K562 (cell line): ENCODE measurements around the gene DCP1B. TPM values are rescaled to one million over a fixed set of nuclear protein-coding genes. Genes with fewer than 3 reads are reported as not detected.

Experiments used
- ATAC-seq: fragments of 200-7000 bp; cut with Tn5 transposase; 3 replicates; pipeline ENCODE4 v1.9.1; 2020; ENCODE audit warnings: moderate library complexity
- BruUV-seq: library from RNA; stranded (reverse); fragments of 400-500 nt; replicated peaks from 2 replicates; lab custom pipeline; 2021; lab: Mats Ljungman, UMichigan
- CTCF ChIA-PET: fragments of 300-600 bp; formaldehyde crosslinking; extraction: SDS; loops from one replicate; lab custom pipeline; 2021; ENCODE audit warnings: low intra/inter-chr PET ratio; lab: Yijun Ruan, JAX
- POLR2A ChIA-PET: fragments of 300-600, 350-650 bp; sonication (Branson Sonifier 250); formaldehyde crosslinking; extraction: SDS; loops from one replicate; lab custom pipeline; 2021; ENCODE audit warnings: antibody characterized with exemption, inconsistent platforms; lab: Yijun Ruan, JAX
- DNase-seq, 4 experiments: peaks; one replicate each; pipeline versions ENCODE4 v3.0.0 to v3.0.0-alpha.2; 2011 to 2018; ENCODE audit warnings: low spot score in 3 of 4, mixed read lengths in 3 of 4; ENCODE audit errors: extremely low read depth in 1 of 4
- FAIRE-seq: peaks from 2 replicates; lab custom pipeline; 2011; peaks lifted over from hg19 to GRCh38; lab: Jason Lieb, UNC
- H2AFZ ChIP-seq: 2 replicates; pipeline ENCODE4 v1.6.0; 2011; ENCODE audit warnings: low read depth, low read length, control low read depth, inconsistent platforms
- H3K27ac ChIP-seq: fragments of 200-600 bp; 3 replicates; pipeline ENCODE4 v1.8.0; 2011; ENCODE audit warnings: low read depth, mild to moderate bottlenecking, control low read depth, inconsistent platforms, low read length, moderate library complexity, mixed read lengths; ENCODE audit errors: extremely low read depth
- H3K27me3 ChIP-seq, 2 experiments: fragments of 300-600 bp in 1 of 2; 2 replicates in 1 of 2; 3 replicates in 1 of 2; pipeline versions ENCODE4 v1.6.0 to v1.8.0; 2011; ENCODE audit warnings: inconsistent platforms in 2 of 2, low read length in 2 of 2, mild to moderate bottlenecking in 1 of 2, mixed read lengths in 1 of 2, moderate library complexity in 1 of 2; ENCODE audit not compliant: control insufficient read depth in 2 of 2, insufficient read depth in 2 of 2
- H3K36me3 ChIP-seq: fragments of 300-600 bp; 3 replicates; pipeline ENCODE4 v1.8.0; 2011; ENCODE audit warnings: mild to moderate bottlenecking, low read length, inconsistent platforms; ENCODE audit not compliant: control insufficient read depth, insufficient read depth
- H3K4me1 ChIP-seq, 2 experiments: fragments of 200-600 bp in 1 of 2; replicated peaks in 1 of 2; 2 replicates in 1 of 2; 3 replicates in 1 of 2; pipeline versions ENCODE4 v1.5.1 to v1.8.0; 2011; ENCODE audit warnings: inconsistent platforms in 2 of 2, low read length in 2 of 2, mild to moderate bottlenecking in 1 of 2, mixed read lengths in 1 of 2, moderate library complexity in 1 of 2; ENCODE audit not compliant: control insufficient read depth in 2 of 2, insufficient read depth in 2 of 2
- H3K4me2 ChIP-seq: 2 replicates; pipeline ENCODE4 v1.6.1; 2011; ENCODE audit warnings: low read length, control low read depth, inconsistent platforms, mixed read lengths; ENCODE audit not compliant: insufficient read depth
- H3K4me3 ChIP-seq: fragments of 200-600 bp; sonication (generic), shearing (Covaris generic); 2 replicates; pipeline ENCODE4 v1.5.1; 2016; ENCODE audit warnings: control low read depth, inconsistent platforms
- H3K79me2 ChIP-seq: fragments of 200-600 bp; 3 replicates; pipeline ENCODE4 v1.8.0; 2011; ENCODE audit warnings: low read length, inconsistent platforms; ENCODE audit not compliant: control insufficient read depth, insufficient read depth
- H3K9ac ChIP-seq, 2 experiments: 2 replicates each; pipeline versions ENCODE4 v1.6.0 to v1.6.1; 2011; ENCODE audit warnings: low read depth in 2 of 2, low read length in 2 of 2, control low read depth in 1 of 2, inconsistent platforms in 1 of 2, mild to moderate bottlenecking in 1 of 2, mixed read lengths in 1 of 2; ENCODE audit not compliant: insufficient read depth in 1 of 2
- H3K9me1 ChIP-seq: one replicate; pipeline ENCODE4 v1.6.0; 2011; ENCODE audit warnings: inconsistent platforms, mild to moderate bottlenecking, low read length, moderate library complexity; ENCODE audit not compliant: control insufficient read depth, insufficient read depth
- H3K9me3 ChIP-seq: replicated peaks from 2 replicates; pipeline ENCODE4 v1.5.1; 2011; ENCODE audit warnings: low read depth, low read length, inconsistent platforms; ENCODE audit not compliant: control insufficient read depth, insufficient read depth
- H4K20me1 ChIP-seq: replicated peaks from 2 replicates; pipeline ENCODE4 v1.6.1; 2011; ENCODE audit warnings: low read length, inconsistent platforms, mixed read lengths; ENCODE audit not compliant: control insufficient read depth, insufficient read depth
- BRD9 ChIP-seq: fragments of 450-650 bp; IDR thresholded peaks from 2 replicates; pipeline ENCODE4 v1.6.1; 2018; ENCODE audit warnings: low read depth; ENCODE audit not compliant: partially characterized antibody
- CHD2 ChIP-seq: IDR thresholded peaks from 2 replicates; pipeline ENCODE4 v1.6.1; 2011; ENCODE audit warnings: low read depth, low read length
- EGR1 ChIP-seq: fragments of 450-650 bp; conservative IDR thresholded peaks from 2 replicates; pipeline ENCODE4 v1.6.1; 2017; ENCODE audit warnings: mild to moderate bottlenecking
- ETV6 ChIP-seq, 3 experiments: fragments of 150-350 bp in 1 of 3; sonication (generic) in 1 of 3; formaldehyde crosslinking in 1 of 3; IDR thresholded peaks; 2 replicates each; pipeline versions ENCODE4 v1.6.1 to v1.8.0; 2014 to 2022; ENCODE audit warnings: borderline replicate concordance in 2 of 3, low read depth in 2 of 3, antibody characterized with exemption in 1 of 3, low read length in 1 of 3, mild to moderate bottlenecking in 1 of 3, missing genetic modification reagents in 1 of 3
- FOXO4 ChIP-seq: fragments of 450-650 bp; formaldehyde crosslinking; IDR thresholded peaks from 2 replicates; pipeline ENCODE4 v1.4.0; 2020; ENCODE audit warnings: mild to moderate bottlenecking, moderate library complexity
- HDAC8 ChIP-seq: fragments of 450-650 bp; IDR thresholded peaks from 2 replicates; pipeline ENCODE4 v1.6.1; 2016; ENCODE audit warnings: mild to moderate bottlenecking, missing genetic modification characterization, moderate library complexity, missing compliant biosample characterization
- JUN ChIP-seq, 2 experiments: sonication (generic) in 1 of 2; formaldehyde crosslinking in 1 of 2; IDR thresholded peaks; 2 replicates each; pipeline versions ENCODE4 v1.6.1 to v1.8.0; 2012 to 2022; ENCODE audit warnings: borderline replicate concordance in 2 of 2, mild to moderate bottlenecking in 2 of 2, improper control_type of control experiment in 1 of 2, low read depth in 1 of 2, low read length in 1 of 2, missing genetic modification reagents in 1 of 2
- MTF1 ChIP-seq: fragments of 250-450 bp; sonication (Bioruptor Pico); IDR thresholded peaks from 2 replicates; pipeline ENCODE4 v1.9.0; 2021; ENCODE audit warnings: moderate library complexity, mild to moderate bottlenecking, inconsistent platforms, borderline replicate concordance
- NCOA6 ChIP-seq: fragments of 450-650 bp; IDR thresholded peaks from 2 replicates; pipeline ENCODE4 v1.6.1; 2017; ENCODE audit warnings: mild to moderate bottlenecking
- PCBP2 ChIP-seq: fragments of 200-400 bp; formaldehyde crosslinking; IDR thresholded peaks from 2 replicates; pipeline ENCODE4 v1.6.1; 2018; ENCODE audit warnings: low read length, low read depth, mild to moderate bottlenecking, moderate library complexity; ENCODE audit not compliant: poor library complexity, severe bottlenecking
- TAF9B ChIP-seq: fragments of 450-650 bp; IDR thresholded peaks from 2 replicates; pipeline ENCODE4 v1.6.1; 2018; ENCODE audit warnings: mild to moderate bottlenecking; ENCODE audit not compliant: partially characterized antibody
- THAP7 ChIP-seq: fragments of 250-450 bp; sonication (Bioruptor Pico); IDR thresholded peaks from 2 replicates; pipeline ENCODE4 v1.5.0; 2021
- ZKSCAN8 ChIP-seq: fragments of 200-800 bp; sonication (Bioruptor generic); IDR thresholded peaks from 2 replicates; pipeline ENCODE4 v1.6.1; 2016; ENCODE audit warnings: missing genetic modification characterization, missing compliant biosample characterization
- WGBS: fragments of 100-300 bp; shearing (Covaris generic); methylation state at CpG from one replicate; pipeline ENCODE4 v1.1.6; 2016; ENCODE audit warnings: low coverage, mixed read lengths; ENCODE audit not compliant: insufficient coverage; ENCODE audit errors: missing lambda C conversion rate; 5-methylcytosine and 5-hydroxymethylcytosine counted together
- in situ Hi-C: fragments of 300-500 bp; cut with MboI; formaldehyde crosslinking; loops from 4 replicates; pipeline ENCODE4 v1.15.0; 2018; ENCODE audit warnings: inconsistent platforms, mixed read lengths
- intact Hi-C: fragments of 100-400 bp; cut with micrococcal nuclease; formaldehyde crosslinking; loops from 2 replicates; pipeline ENCODE4 v1.14.2; 2022
- polyA plus RNA-seq, 8 experiments: library from polyadenylated mRNA; depleted of rRNA in 4 of 8; stranded (reverse) in 5 of 8; unstranded in 3 of 8; fragments of >200 nt; fragmentation: Nextera tagmentation in 2 of 8; fragmentation: Illumina TruSeq in 1 of 8; extraction: Ambion mirVana in 2 of 8; extraction: Trizol in 1 of 8; gene quantifications; 2 replicates each; pipeline versions ENCODE4 v1.2.1 to v1.2.3, GENCODE V29; 2011 to 2014; ENCODE audit warnings: inconsistent platforms in 1 of 8, missing spikeins in 1 of 8
- total RNA-seq, 7 experiments: library from RNA; depleted of rRNA in 6 of 7; stranded (reverse); fragments of >200 nt in 6 of 7; fragmentation: Illumina TruSeq in 2 of 7; extraction: Trizol in 2 of 7; gene quantifications; 2 replicates each; pipeline versions ENCODE4 v1.2.1 to v1.2.3, GENCODE V29; 2011 to 2021; ENCODE audit warnings: low replicate concordance in 1 of 7

The DCP1B gene
- total and polyA plus RNA-seq, 9 of the 15 experiments (the other 6 are each of a cell fraction or from before 2014, with no cell fraction given) = 0.83 to 7.3 (median 3.4) TPM

GRCh38 chr12:1914114-1914911, 89.9 kb downstream of the DCP1B start:
- no peak for ATAC-seq
- in situ Hi-C loops = no loop called here

More at GRCh38 chr12:1914114-1914911, 89.9 kb downstream of the DCP1B start:
- no peak for FAIRE-seq
- Histone ChIP-seq H3K27ac (no peak overlapping the region), H3K4me1 (peaks cover 36 to 39% of the 10 kb centered on the region in 2 experiments), H3K9me3 (no peaks in the 10 kb centered on the region), H3K36me3 (no peaks in the 10 kb centered on the region), H2AFZ (no peak overlapping the region), H3K4me2 (no peak overlapping the region), H3K4me3 (no peak overlapping the region), H3K79me2 (no peaks in the 10 kb centered on the region), H3K9me1 (no peaks in the 10 kb centered on the region), H3K9ac (no peak overlapping the region), H3K27me3 (no peaks in the 10 kb centered on the region), H4K20me1 (no peaks in the 10 kb centered on the region)
- intact Hi-C loops = loop anchor here (10.0 kb wide), 1 partner anchor 100 kb away; no protein-coding TSS in a partner anchor
- ChIA-PET POLR2A (interaction anchor here (1.1 kb wide), 1 partner anchor 19 kb away, joined by 4 read pairs; no protein-coding TSS in a partner anchor), CTCF (no interaction called here)
- 52% methylated on average over 11 of the region's 17 CpGs for WGBS
- TF ChIP-seq PCBP2 = no peak
- TF ChIP-seq ZKSCAN8 (CRISPR knock-in tag) = no peak
- TF ChIP-seq JUN (IDR thresholded peaks at IDR 0.05; ENCODE audit: borderline replicate concordance, low read depth, low read length) = no peak
- TF ChIP-seq JUN (CRISPR knock-in tag; IDR thresholded peaks at IDR 0.05; ENCODE audit: borderline replicate concordance) = no peak
- TF ChIP-seq NCOA6 = no peak
- TF ChIP-seq MTF1 = no peak
- TF ChIP-seq THAP7 = no peak
- no peak for TF ChIP-seq EGR1
- no peak for TF ChIP-seq BRD9
- TF ChIP-seq HDAC8 (tag) = no peak
- TF ChIP-seq CHD2 = no peak
- no peak for TF ChIP-seq TAF9B
- no peak for TF ChIP-seq FOXO4
- TF ChIP-seq ETV6 (IDR thresholded peaks at IDR 0.05; ENCODE audit: borderline replicate concordance in 1 of 2, low read depth in 2 of 2, low read length in 1 of 2) = no peak
- no peak for TF ChIP-seq ETV6 (CRISPR knock-in tag; IDR thresholded peaks at IDR 0.05; ENCODE audit: borderline replicate concordance)
- no TSS peak for BruUV-seq
- peak in 1 of 4 experiments; percentile 1 for DNase-seq
